SK-N-SH treated with all-trans-retinoic acid at 6 μM for 48 hours (cell line): ENCODE results near the gene TUT7.
A peak's percentile ranks its signal among the peaks of the same experiment; 100 is the strongest.

Experiments
- ATAC-seq: fragments of 200-7000 bp; cut with Tn5 transposase; 3 replicates; pipeline ENCODE4 v1.9.1; 2020; ENCODE audit warnings: mild to moderate bottlenecking, moderate library complexity
- ARNTL ChIP-seq: fragments of 450-650 bp; formaldehyde crosslinking; IDR thresholded peaks from 2 replicates; pipeline ENCODE4 v1.5.0; 2020; ENCODE audit warnings: low read depth, mild to moderate bottlenecking, moderate library complexity, borderline replicate concordance
- BACH2 ChIP-seq: fragments of 250-450 bp; sonication (Bioruptor Pico); IDR thresholded peaks from 2 replicates; pipeline ENCODE4 v1.9.0; 2021; ENCODE audit warnings: mild to moderate bottlenecking, borderline replicate concordance
- CSDC2 ChIP-seq: fragments of 250-450 bp; sonication (Bioruptor Pico); IDR thresholded peaks from 2 replicates; pipeline ENCODE4 v1.5.0; 2020; ENCODE audit warnings: mild to moderate bottlenecking, moderate library complexity
- ESRRG ChIP-seq: fragments of 250-450 bp; sonication (Bioruptor Pico); IDR thresholded peaks from 2 replicates; pipeline ENCODE4 v1.6.1; 2021; ENCODE audit warnings: mild to moderate bottlenecking
- GLIS3 ChIP-seq: fragments of 250-450 bp; sonication (Bioruptor Pico); IDR thresholded peaks from 2 replicates; pipeline ENCODE4 v1.5.0; 2020; ENCODE audit warnings: mild to moderate bottlenecking, moderate library complexity
- ISL1 ChIP-seq: fragments of 250-450 bp; sonication (Bioruptor Pico); IDR thresholded peaks from 2 replicates; pipeline ENCODE4 v2.1.2; 2022; ENCODE audit warnings: mild to moderate bottlenecking, moderate library complexity
- OSR1 ChIP-seq: fragments of 250-450 bp; sonication (Bioruptor Pico); IDR thresholded peaks from 2 replicates; pipeline ENCODE4 v1.8.0; 2022; ENCODE audit warnings: moderate library complexity, mild to moderate bottlenecking, inconsistent platforms
- PPARA ChIP-seq: fragments of 250-450 bp; sonication (Bioruptor Pico); IDR thresholded peaks from 2 replicates; pipeline ENCODE4 v1.5.0; 2020; ENCODE audit warnings: mild to moderate bottlenecking, borderline replicate concordance
- RARB ChIP-seq: fragments of 250-450 bp; sonication (Bioruptor Pico); IDR thresholded peaks from 2 replicates; pipeline ENCODE4 v1.8.0; 2021; ENCODE audit warnings: mild to moderate bottlenecking, moderate library complexity
- SNAI2 ChIP-seq: fragments of 250-450 bp; sonication (Bioruptor Pico); IDR thresholded peaks from 2 replicates; pipeline ENCODE4 v1.5.0; 2020; ENCODE audit warnings: mild to moderate bottlenecking, moderate library complexity
- TCF4 ChIP-seq: fragments of 250-450 bp; sonication (Bioruptor Pico); IDR thresholded peaks from 2 replicates; pipeline ENCODE4 v1.8.0; 2021; ENCODE audit warnings: mild to moderate bottlenecking, moderate library complexity, borderline replicate concordance
- TOX ChIP-seq: fragments of 250-450 bp; sonication (Bioruptor Pico); IDR thresholded peaks from 2 replicates; pipeline ENCODE4 v1.8.0; 2021; ENCODE audit warnings: mild to moderate bottlenecking, moderate library complexity, borderline replicate concordance
- ZC3H10 ChIP-seq: fragments of 250-450 bp; sonication (Bioruptor Pico); IDR thresholded peaks from 2 replicates; pipeline ENCODE4 v1.5.1; 2021; ENCODE audit warnings: mild to moderate bottlenecking, moderate library complexity
- ZFP3 ChIP-seq: fragments of 250-450 bp; sonication (Bioruptor Pico); IDR thresholded peaks from 2 replicates; pipeline ENCODE4 v1.5.0; 2020; ENCODE audit warnings: mild to moderate bottlenecking, moderate library complexity
- ZFP30 ChIP-seq: fragments of 450-650 bp; formaldehyde crosslinking; IDR thresholded peaks from 2 replicates; pipeline ENCODE4 v1.5.0; 2022; ENCODE audit warnings: mild to moderate bottlenecking, moderate library complexity
- ZNF565 ChIP-seq: fragments of 450-650 bp; formaldehyde crosslinking; conservative IDR thresholded peaks from 2 replicates; pipeline ENCODE4 v1.5.0; 2020; ENCODE audit warnings: low read depth, mild to moderate bottlenecking, moderate library complexity
- ZNF70 ChIP-seq: fragments of 450-650 bp; formaldehyde crosslinking; IDR thresholded peaks from 2 replicates; pipeline ENCODE4 v1.5.0; 2020; ENCODE audit warnings: mild to moderate bottlenecking, moderate library complexity
- ZNF8 ChIP-seq: fragments of 450-650 bp; formaldehyde crosslinking; IDR thresholded peaks from 2 replicates; pipeline ENCODE4 v1.5.0; 2020; ENCODE audit warnings: mild to moderate bottlenecking, moderate library complexity
- TF ChIP-seq, protein P1 (sequence below): fragments of 250-450 bp; sonication (Bioruptor Pico); IDR thresholded peaks from 2 replicates; pipeline ENCODE4 v1.5.1; 2021; ENCODE audit warnings: mild to moderate bottlenecking, moderate library complexity
- TF ChIP-seq, protein P2 (sequence below): fragments of 250-450 bp; sonication (Bioruptor Pico); IDR thresholded peaks from 2 replicates; pipeline ENCODE4 v1.5.0; 2020; ENCODE audit warnings: mild to moderate bottlenecking, moderate library complexity
- TF ChIP-seq, protein P3 (sequence below): fragments of 250-450 bp; sonication (Bioruptor Pico); IDR thresholded peaks from 2 replicates; pipeline ENCODE4 v1.8.0; 2020; ENCODE audit warnings: mild to moderate bottlenecking, moderate library complexity, borderline replicate concordance

Gene TUT7

DNA sequence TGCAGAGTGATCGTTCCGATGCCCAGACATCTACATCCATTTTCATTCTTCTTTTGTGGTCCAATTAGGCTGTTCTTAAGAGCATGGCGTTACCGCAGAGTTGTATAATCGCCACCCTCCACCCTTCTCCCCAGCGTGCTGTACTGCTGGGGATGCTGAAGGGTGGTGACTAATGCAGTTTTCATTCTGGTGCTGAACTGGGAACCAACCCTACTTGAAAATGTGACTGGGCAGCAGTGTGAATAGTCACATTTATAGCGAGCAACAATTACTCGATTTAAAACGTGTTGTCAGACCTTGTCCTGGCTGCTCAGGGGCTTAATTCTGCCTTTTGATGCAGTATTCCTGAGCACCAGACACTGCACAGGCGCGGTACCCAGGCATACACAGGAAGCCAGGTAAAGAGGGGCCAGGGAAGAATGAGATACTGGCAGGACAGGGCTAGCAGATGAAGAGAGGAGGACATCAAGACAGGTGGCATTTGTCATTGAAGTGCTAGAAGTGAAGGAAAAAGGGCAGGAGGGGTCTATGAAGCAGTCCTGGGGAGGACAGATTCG lies 71.2 kb downstream of the TUT7 start:
- no peak for TF ChIP-seq PPARA (CRISPR knock-in tag)
- no peak for TF ChIP-seq ZNF70
- no peak for TF ChIP-seq SNAI2 (CRISPR knock-in tag)
- no peak for TF ChIP-seq ZNF8 (CRISPR knock-in tag)
- TF ChIP-seq CSDC2: no peak
- TF ChIP-seq, protein P1, sequence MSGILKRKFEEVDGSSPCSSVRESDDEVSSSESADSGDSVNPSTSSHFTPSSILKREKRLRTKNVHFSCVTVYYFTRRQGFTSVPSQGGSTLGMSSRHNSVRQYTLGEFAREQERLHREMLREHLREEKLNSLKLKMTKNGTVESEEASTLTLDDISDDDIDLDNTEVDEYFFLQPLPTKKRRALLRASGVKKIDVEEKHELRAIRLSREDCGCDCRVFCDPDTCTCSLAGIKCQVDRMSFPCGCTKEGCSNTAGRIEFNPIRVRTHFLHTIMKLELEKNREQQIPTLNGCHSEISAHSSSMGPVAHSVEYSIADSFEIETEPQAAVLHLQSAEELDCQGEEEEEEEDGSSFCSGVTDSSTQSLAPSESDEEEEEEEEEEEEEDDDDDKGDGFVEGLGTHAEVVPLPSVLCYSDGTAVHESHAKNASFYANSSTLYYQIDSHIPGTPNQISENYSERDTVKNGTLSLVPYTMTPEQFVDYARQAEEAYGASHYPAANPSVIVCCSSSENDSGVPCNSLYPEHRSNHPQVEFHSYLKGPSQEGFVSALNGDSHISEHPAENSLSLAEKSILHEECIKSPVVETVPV: no peak
- peak; percentile 53 for ATAC-seq

DNA sequence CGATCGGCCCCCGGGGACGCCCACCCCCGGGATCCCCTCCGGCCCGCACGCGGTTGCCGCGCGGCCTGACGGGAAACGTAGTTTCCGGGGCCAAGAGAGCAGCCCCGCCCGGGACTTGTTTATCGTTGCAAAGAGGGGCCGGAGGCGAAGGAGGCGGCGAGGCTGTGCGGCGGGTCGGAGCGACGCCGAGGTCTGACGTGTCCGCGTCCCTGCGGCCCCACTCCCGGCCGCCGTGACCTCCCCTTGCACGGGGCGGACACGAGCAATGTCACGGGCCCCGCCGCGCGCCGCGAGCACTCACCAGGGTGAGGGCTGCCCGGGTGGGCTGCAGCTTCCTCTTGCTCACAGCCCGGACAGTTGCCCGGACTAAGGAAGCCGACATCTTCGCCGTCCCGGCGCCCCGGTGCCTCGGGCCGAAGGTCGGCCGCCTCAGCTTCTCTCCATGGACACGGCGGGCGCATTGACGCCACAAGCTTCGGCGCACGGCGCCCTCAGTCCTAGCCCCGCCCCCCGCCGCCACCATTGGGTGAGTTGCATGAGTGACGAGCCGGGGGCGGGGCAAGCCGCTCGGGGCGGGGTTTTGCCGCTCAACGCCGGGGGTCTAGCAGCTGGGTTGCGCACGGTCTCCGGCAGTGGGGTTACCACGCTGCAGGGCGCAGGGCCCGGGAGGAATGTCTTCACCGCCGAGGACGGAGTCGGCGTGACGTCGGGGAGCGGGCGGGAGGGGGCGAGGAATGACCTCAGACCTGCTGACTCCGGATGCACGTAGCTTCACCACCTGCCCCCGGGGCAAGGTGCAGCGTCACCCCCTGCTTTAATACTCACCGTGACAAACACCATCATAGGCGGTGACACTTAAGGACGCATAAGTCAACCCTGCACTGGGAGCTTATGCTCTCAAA lies 71.9 kb downstream of the TUT7 start, which contains the start of gene ISCA1:
TSS of gene ISCA1 (minus strand) at position 462 of the 902 bp plus-strand sequence. CDS start at position 382, 80 bp downstream.
- TF ChIP-seq ARNTL (CRISPR knock-in tag) (no peak), RARB (no peak), ZNF70 (no peak), ZNF565 (CRISPR knock-in tag) (no peak), ZFP30 (CRISPR knock-in tag) (no peak), PPARA (CRISPR knock-in tag) (no peak), ZNF8 (CRISPR knock-in tag) (no peak)
- TF ChIP-seq, protein P2, sequence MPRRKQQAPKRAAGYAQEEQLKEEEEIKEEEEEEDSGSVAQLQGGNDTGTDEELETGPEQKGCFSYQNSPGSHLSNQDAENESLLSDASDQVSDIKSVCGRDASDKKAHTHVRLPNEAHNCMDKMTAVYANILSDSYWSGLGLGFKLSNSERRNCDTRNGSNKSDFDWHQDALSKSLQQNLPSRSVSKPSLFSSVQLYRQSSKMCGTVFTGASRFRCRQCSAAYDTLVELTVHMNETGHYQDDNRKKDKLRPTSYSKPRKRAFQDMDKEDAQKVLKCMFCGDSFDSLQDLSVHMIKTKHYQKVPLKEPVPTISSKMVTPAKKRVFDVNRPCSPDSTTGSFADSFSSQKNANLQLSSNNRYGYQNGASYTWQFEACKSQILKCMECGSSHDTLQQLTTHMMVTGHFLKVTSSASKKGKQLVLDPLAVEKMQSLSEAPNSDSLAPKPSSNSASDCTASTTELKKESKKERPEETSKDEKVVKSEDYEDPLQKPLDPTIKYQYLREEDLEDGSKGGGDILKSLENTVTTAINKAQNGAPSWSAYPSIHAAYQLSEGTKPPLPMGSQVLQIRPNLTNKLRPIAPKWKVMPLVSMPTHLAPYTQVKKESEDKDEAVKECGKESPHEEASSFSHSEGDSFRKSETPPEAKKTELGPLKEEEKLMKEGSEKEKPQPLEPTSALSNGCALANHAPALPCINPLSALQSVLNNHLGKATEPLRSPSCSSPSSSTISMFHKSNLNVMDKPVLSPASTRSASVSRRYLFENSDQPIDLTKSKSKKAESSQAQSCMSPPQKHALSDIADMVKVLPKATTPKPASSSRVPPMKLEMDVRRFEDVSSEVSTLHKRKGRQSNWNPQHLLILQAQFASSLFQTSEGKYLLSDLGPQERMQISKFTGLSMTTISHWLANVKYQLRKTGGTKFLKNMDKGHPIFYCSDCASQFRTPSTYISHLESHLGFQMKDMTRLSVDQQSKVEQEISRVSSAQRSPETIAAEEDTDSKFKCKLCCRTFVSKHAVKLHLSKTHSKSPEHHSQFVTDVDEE (CRISPR knock-in tag): 0 out of 2 replicates have a peak, but pooled peaks have one; percentile 55
- TF ChIP-seq, protein P3, sequence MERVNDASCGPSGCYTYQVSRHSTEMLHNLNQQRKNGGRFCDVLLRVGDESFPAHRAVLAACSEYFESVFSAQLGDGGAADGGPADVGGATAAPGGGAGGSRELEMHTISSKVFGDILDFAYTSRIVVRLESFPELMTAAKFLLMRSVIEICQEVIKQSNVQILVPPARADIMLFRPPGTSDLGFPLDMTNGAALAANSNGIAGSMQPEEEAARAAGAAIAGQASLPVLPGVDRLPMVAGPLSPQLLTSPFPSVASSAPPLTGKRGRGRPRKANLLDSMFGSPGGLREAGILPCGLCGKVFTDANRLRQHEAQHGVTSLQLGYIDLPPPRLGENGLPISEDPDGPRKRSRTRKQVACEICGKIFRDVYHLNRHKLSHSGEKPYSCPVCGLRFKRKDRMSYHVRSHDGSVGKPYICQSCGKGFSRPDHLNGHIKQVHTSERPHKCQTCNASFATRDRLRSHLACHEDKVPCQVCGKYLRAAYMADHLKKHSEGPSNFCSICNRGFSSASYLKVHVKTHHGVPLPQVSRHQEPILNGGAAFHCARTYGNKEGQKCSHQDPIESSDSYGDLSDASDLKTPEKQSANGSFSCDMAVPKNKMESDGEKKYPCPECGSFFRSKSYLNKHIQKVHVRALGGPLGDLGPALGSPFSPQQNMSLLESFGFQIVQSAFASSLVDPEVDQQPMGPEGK (CRISPR knock-in tag): peak; percentile 63; the same call in 1 of the 2 replicates

DNA sequence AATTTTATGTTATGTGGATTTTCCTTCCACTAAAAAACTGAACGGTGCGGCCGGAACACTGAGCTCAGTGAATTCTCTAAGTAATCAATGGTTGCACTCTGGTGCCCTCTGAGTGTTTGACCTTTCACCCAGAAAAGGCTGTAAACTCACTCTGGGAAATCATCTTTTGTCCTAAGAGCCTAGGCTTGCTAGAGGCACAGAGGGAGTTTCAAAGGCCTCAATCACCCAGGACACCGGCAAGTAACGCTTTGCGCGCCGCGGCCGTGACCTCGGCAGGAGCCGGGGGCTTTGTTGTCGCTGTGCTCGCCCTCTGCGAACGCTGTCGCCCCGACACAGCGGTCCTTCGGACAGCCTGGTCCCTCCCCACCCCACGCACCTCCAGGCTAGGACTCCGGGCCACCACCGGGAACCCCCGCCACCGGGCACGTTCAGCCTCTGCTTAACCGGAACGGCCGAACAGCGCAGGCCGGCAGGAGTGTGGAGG lies 72.6 kb downstream of the TUT7 start:
- no peak for ATAC-seq
- TF ChIP-seq, protein P3 (CRISPR knock-in tag): no peak
- no peak for TF ChIP-seq TCF4 (CRISPR knock-in tag)
- no peak for TF ChIP-seq OSR1 (CRISPR knock-in tag)
- TF ChIP-seq ZNF565 (CRISPR knock-in tag): no peak
- no peak for TF ChIP-seq ZFP30 (CRISPR knock-in tag)
- TF ChIP-seq, protein P1: no peak
- TF ChIP-seq TOX (CRISPR knock-in tag): no peak
- TF ChIP-seq ISL1 (CRISPR knock-in tag): no peak
- no peak for TF ChIP-seq ZNF70
- TF ChIP-seq ZFP3: no peak
- no peak for TF ChIP-seq ZNF8 (CRISPR knock-in tag)
- TF ChIP-seq ARNTL (CRISPR knock-in tag): no peak
- no peak for TF ChIP-seq GLIS3 (CRISPR knock-in tag)
- TF ChIP-seq PPARA (CRISPR knock-in tag): no peak
- no peak for TF ChIP-seq ESRRG (CRISPR knock-in tag)
- TF ChIP-seq SNAI2 (CRISPR knock-in tag): no peak
- no peak for TF ChIP-seq BACH2 (CRISPR knock-in tag)
- TF ChIP-seq ZC3H10 (CRISPR knock-in tag): no peak
- TF ChIP-seq, protein P2 (CRISPR knock-in tag): no peak

More for the DNA sequence above, 71.9 kb downstream of the TUT7 start, which contains the start of gene ISCA1:
- peak; percentile 92 for ATAC-seq
